Activated T-helper 1 cell treated with anti-CD3 and anti-CD28 coated beads, Interleukin-2, amount 50 U/mL, for 16 hours (primary cell): ENCODE data around the gene LTN1.

Experiments
- DNase-seq, 2 donors: peaks; one replicate each; pipeline ENCODE4 v3.0.0-alpha.2; 2020; ENCODE audit warnings: low read depth in 1 of 2, low spot score in 1 of 2

The LTN1 gene

DNA sequence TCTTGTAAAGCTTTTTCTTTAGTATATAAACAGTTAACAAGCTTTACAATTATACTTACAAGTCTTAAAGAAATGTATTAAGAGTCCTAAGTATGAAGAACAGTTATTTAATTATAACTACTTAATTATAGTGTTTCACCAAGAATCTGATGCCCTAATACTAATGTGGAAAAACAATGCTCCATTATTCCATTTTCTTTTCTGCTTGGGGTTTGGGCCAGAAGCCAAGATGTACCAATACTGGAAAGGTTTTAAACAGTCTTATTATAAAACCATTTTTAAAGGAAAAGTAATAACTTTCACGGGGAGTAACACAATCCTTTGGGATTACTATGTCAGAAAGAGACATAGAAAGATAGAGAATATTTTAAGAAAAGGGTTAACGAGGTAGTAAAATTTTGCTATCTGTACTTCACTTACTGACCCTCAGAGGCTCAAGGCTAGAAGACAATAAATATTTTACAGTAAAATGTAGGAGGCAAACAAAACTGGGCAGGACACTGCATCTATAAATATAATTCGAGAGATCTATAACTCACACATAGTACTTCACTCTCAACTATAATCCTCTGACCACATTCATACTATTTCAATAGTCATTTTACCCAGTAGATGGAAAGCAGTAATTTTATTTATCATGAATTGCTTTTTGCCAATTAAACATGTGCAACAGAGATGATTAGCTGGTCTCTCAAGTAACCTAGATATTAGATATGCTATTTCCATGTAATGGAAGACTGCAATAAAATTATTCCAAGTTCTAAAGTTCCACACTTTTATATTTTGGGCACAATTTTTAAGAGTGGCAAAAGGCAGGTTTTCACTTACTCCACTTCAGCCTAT is 63.9 kb downstream of the LTN1 start:
- DNase-seq: no peak

DNA sequence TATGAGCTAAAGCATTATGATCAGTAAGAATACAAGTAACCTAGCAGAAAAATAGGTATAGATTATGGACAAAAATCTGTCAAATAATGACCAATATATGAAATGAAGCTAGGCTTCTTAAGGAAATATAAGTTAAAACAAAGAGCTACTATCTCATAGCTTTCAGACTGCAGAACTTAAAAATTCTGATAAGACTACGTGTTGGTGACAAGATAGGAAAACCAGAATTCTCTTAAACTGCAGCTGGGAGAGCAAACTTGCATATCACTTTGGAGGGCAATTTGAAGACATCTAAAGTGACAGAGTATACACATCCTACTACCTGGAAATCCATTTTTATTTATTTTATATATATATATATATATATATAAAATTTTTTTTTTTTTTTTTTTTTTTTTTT is 65.5 kb downstream of the LTN1 start:
- DNase-seq: no peak

DNA sequence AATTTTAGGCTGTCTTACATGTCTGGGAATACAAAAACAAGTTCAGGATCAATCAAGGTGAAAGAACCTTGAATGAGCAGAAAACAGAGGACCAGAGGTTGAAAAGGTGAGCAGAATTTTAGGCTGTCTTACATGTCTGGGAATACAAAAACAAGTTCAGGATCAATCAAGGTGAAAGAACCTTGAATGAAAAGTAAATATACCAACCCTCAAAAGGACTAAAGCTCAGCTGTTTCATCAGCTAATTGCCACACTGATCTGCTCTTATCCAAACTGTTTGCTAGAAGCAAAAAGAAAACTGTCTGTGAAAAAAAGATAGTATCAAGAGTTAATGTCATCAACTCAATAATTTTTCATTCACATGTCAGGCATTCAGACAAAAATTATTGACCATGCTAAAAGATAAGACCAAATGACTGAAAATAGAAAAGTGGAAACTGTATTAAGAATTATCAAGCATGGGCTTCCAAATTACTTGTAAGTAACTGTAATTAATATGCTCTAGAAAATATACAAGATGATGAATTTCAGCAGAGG is 69.2 kb downstream of the LTN1 start:
- no peak for DNase-seq

DNA sequence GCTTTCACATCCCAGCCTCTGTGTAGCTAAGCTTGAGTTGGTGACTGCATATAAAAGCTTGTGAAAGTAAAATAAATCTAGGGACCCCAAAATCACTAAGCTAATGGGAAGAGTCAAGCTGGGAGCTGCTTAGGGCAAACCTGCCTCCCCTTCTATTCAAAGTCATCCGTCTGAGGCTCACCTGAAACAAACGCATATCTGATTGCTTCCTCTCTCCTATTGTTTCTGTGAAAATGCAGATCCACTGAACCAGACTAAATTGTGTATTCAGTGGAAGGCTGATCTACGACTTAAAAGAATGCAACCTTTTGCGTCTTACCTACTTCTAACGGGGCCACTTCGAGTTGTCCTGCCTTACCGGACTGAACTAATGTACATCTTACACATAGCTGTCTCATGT is 70.3 kb downstream of the LTN1 start:
- no peak for DNase-seq

DNA sequence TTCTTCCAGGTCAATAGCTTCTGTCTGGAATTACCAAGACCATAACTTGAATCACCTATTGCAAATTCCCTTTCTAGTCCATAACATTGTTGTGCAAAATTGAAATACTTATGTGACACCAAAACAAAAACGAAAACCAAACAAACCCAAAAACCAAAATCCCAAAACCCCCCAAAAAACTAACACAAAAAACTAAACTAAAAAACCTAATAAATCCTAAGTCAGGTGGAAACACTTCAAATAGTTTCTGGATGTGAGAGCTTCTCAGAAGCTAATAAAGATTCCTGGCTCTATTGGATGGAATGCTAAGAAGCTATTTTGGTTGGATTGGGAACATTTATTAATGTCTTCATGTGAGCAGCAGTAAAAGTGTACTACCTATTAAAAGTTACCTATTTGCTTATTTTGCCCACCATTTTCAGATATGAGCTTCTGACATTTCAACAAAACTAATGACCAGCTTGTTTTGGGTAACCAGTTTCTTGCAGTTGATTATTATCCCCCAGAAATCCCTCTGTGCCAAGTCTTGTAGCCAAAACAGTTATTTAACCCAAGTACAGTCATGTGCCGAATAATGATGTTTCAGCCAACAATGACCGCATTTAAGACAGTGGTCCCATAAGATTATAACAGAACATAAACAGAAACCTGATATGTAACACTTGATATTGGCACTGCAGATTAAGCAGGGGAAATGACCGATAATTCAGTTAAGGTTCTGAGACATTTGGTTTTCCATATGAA is 76.4 kb downstream of the LTN1 start:
- DNase-seq: no peak

DNA sequence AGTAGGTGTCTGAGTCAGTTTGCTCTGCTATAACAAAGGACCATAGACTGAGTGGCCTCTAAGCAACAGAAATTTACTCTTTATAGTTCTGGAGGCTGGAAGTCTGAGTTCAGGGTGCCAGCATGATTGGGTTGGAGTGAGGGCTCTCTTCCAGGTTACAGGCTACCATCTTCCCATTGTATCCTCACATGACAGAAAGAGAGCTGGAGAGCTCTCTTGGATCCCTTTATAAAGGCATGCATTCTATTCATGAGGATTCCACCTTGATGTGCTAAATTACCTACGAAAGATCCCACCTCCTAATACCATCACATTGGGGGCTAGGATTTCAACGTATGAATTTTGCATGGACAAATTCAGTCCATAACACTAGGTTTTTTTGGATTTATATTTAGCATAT is 79.6 kb downstream of the LTN1 start:
- no peak for DNase-seq

DNA sequence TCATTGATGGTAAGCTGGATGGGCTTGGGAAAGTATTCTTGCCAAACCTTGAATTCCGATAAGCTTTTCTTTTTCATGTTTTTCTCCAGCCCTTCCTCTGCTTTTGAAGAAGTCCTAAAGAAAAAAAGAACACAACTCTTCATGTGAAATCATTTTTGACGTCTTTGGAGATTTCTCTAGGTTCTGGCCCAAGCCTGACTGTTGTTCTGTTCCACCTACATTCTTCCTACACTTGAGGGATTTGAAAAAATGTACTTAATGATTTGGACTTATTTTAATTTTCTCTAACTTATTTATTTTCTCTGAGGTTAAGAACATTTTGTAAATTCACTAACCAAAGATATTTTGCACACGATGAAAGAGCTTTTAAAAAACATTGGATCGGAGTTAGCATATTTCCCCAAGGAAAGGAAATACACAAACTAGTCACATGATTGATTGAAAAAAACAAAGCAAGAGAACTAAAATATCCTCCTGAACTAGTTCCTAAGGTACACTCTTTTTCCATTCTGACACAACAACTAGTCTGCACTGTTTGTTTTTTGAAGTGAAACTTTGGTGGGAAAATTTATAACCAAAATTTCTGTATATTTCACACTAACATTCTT is 82.3 kb downstream of the LTN1 start:
- DNase-seq: no peak

DNA sequence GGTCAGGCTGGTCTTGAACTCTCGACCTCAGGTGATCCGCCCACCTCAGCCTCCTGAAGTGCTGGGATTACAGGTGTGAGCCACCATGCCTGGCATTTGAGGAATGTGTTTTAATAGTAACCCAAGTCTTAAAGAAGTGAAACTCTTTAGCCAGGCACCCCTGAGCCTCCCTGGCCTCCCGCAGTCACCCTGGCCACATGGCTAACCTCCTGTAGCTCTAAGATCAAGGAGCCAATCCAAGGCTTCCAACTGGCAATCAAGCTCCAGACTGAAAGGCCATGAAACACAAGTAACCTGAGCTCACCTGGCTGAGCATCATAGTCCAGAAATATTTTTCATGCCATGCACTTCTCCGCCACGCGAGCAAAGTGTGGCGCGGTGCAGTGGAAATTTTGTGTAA is 84.3 kb downstream of the LTN1 start:
- DNase-seq: no peak

DNA sequence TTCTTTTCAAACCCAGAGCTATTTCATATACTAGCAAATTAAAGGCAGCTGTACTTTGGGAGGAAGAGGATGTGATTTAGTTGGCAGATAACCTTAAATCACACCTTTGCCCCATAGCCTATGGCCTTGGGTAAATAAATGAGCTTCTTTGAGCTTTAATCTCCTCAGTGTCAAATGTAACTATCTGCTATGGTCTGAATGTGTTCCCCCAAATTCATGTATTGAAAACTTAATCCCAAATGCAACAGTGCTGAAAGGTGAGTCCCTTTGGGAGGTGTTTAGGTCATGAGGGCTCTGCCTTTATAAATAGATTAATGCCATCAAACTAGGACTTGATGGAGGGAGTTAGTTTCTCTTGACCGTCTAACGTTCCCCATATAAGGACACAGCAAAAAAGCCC is 85.8 kb downstream of the LTN1 start:
- DNase-seq: no peak

DNA sequence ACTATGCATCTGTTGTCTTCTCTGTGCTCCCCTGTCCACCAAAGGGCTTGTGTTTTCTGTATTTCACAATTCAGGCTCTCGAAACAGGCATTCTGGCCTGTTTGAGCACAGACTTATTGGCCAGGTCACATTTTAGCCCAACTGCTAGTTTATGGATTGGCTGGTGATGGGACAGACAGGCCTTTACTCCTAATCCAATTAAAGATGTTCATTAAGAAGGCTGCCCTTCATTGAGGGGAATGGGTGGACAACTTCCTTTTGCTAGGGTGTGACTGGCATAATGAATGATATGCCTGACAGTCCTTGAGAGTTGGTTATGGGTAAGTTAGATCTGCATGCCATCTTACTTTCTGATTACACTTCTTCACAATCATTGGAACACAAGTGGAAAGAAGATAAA is 86.4 kb downstream of the LTN1 start:
- DNase-seq: no peak

DNA sequence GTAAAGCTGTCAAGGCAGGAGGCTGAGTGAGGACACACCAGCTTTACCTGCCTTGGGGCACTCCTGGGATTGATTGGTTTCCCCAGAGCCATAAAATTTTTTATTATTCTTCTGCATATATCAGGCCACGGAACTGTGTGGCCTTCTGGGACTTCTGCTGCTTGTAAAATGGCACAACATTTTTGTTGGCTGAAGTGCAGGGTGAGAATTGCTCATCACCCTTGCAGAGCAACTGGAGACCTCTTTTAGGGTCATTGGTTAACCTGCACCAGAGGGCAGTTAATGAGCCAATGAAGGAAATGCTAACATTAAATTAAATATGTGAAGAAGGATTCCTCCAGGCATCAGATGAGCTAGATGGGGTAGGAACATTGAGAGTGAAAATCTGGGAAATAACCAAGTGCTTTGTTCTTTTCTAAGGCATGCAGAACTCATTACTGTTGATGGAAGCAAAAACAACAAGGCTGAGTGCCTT is 87.7 kb downstream of the LTN1 start:
- no peak for DNase-seq

DNA sequence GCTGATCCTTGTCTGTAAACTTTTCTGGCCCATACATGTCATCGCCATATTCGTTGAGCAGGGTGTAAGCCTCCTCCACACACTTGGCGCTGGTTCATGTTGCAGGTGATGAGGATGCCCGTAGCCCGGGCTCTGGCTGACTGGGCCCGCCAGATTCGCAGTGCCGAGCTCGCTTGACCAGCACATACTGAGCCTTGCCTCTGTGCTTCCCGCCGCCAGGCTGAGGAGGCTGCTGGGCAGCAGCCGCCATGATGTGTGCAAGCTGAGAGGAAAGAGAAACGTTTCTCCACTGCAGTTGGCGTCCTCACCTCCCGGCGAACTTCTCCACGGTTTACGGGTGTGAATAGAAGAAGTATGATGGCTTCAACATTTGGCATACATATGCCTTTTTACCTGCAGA is 89.2 kb downstream of the LTN1 start:
- DNase-seq: no peak

DNA sequence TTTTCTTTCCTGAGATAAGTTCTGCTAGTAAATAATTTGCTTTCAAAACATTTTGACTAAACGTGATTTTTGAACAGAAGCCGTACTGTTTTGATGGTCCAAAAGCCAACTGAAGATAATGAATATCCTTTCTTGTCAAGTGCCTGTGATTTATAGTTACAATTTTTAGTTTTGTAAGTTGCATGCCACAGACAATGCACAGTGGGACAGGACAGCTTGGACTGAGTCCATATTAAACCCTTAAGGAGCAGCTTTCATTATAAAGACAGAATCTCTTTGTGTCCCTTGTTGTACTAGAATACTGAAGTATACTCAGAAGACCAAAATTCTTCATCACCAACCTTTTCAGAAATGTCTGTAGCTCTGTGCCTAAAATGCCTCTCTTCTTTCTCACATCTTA is 92.2 kb downstream of the LTN1 start:
- no peak for DNase-seq

DNA sequence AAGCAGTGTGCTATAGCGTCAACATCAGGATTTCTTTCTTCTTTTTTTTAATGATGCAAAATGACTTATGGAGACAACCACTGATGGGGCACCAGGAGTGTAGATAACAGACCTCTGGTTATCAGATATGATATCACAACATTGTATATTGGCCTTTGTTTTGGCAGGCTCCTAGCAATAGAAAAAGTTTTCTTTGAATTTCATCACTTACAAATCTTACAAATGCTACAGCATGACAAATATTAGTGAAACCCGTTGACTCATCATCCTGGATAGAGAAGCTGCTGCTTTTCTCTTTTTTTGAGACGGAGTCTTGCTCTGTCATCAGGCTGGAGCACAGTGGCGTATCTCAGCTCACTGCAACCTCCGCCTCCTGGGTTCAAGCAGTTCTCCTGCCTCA is 92.9 kb downstream of the LTN1 start:
- no peak for DNase-seq

DNA sequence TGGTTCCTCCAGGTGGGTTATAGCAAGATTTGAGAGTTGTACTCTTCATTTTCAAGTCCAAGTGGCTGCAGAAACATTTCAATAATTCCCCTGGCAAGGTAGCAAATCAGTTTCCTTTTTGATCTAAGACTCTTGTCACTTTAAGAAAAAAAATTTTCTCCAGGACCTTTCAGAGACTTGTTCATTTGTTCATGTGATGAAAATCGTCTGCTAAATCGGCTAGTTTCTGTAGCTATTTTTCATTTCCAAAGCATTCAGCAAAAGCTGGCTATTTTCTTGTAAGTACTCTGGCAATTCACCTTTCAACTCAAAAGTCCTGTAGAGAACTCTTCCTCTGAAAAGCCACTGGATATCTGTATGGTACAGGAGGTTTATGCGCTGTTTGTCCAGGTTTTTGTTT is 93.5 kb downstream of the LTN1 start:
- DNase-seq: no peak

DNA sequence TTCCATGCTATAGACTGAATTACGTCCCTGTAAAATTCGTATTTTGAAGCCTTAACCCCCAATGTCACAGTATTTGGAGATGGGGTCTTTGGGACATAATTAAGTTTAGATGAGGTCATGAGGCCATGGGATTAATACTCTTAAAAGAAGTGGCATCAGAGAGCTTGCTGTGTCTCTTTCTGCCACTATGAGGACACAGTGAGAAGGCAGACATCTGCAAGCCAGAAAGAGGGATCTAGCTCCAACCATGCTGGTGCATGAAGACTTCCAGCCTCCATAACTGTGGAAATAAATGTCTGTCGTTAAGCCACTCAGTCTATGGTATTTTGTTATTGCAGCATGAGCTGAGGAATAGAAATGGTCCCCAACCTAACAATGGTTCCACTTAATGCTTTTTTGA is 99.0 kb downstream of the LTN1 start:
- DNase-seq: no peak

DNA sequence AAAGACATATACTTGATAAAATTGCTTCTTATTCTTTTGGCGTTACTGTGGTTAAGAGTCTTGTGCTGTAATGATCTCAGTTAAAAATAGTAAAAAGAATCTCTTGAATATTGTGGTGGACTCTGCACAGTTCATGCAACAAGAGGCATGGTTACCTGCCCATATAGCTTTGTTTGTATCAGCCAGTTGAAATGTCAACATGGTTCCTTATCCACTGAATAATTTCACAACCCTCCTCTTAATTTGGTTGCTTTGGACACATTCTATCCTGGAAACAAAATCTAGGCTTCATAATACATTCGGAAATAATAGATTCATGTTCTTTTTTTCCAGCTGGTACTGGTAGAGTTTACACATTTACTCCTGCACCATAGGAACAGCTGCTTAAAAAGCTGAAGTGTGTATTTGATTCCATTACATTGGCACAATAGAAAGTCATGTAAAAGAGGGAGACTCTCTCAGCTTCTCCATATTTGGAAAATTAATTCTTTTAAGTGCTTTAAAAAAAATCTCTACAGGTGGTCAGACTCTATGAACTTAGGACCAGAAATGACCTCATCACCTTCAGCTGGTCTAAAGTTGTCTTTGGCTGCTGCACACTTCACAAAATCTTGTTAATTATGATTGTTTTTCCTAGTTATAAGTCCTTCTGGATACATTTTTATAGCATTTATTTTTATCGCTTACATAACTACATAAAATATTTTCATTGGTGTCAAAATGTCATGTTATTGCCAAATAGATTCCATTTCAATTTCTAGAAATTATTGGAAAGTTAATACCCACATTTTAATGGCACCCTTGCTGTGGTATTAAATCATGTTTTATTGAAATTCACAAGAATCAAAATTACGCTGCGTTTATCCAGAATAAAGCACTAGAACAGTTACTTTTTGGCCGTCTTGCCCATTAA is 100.2 kb downstream of the LTN1 start:
- no peak for DNase-seq

DNA sequence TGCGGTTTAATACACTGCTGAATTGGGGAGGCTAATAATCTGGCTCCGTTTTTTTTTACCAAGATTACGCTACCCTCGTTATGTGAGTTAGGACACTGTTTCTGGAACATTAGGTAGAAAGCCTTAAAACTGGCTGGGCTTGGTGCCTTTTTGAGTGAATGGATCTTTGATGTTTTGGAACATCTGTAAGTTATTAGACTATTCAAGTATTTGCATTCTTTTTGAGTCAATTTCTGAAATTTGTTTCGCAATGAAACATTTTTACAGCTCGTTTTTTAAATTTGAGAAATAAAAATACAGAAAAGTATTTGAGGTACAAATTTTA is 106.9 kb downstream of the LTN1 start:
- no peak for DNase-seq

DNA sequence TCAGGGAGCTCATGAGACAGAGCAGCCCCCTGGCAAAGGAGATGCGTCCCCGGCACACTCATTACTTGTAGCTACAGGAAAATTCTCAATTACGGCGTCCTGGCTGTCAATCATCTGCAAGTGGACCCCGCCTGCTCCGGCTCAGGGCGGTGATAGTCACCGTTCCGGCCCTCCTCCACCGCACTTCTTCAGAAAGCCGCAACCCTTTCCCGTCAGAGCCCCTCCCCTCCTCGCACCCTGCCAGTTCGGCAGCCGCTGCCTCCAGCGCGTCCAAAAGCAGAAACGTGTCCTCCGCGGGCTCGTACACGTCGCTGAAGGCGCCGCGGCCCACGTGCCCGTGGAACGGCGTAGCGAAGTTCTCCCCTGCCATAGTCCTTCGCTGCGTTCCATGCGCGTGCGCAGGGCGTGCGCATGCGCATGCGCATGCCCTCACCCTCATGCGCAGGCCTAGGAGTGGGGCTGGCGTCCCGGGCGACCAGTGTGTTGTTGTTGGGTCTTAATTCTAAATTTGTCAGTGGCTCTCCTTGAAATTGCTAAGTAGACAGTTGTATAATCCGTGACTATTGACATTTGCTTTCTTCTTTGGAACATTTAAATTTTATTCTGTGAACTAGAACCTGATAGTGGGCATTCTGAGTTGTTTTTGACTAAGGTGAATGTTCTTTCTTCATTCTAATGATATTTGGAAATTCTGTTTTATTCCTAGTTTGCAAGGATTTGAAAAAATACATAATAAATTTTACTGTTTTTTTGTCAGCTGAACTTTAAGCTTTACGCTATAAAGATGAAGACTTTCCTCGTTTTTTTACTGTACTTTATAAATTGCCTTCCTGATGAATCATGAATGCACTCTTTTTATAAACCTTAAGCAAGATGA is 107.5 kb downstream of the LTN1 start:
- peak; percentile 73 to 87 for DNase-seq

DNA sequence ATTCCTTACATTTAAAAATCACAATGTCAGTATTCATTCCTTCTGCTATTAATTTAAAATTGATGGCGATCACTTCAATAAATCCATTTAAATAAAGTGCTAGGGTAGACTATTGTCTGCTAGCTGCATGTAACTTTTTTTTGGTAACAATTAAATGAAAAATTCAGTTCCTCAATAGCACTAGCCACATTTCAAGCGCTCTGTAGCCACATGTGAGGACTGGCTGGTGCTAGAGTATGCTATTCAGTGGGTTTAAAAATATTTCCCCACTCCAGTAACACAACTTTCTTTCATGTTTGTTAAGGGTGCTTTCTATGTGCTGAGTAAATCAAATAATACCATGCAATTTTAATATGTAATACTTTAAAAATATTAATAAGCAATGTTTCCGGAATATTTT is 108.2 kb downstream of the LTN1 start:
- no peak for DNase-seq
